NCI-H774 (cell line): ENCODE data around the gene CDCA7L.
A peak's percentile ranks its signal among the peaks of the same experiment; 100 is the strongest.

ENCODE experiments used
- DNase-seq: peaks from one replicate; lab custom pipeline; 2025; lab: John Stamatoyannopoulos, UW

Gene CDCA7L, protein sequence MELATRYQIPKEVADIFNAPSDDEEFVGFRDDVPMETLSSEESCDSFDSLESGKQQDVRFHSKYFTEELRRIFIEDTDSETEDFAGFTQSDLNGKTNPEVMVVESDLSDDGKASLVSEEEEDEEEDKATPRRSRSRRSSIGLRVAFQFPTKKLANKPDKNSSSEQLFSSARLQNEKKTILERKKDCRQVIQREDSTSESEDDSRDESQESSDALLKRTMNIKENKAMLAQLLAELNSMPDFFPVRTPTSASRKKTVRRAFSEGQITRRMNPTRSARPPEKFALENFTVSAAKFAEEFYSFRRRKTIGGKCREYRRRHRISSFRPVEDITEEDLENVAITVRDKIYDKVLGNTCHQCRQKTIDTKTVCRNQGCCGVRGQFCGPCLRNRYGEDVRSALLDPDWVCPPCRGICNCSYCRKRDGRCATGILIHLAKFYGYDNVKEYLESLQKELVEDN

DNA sequence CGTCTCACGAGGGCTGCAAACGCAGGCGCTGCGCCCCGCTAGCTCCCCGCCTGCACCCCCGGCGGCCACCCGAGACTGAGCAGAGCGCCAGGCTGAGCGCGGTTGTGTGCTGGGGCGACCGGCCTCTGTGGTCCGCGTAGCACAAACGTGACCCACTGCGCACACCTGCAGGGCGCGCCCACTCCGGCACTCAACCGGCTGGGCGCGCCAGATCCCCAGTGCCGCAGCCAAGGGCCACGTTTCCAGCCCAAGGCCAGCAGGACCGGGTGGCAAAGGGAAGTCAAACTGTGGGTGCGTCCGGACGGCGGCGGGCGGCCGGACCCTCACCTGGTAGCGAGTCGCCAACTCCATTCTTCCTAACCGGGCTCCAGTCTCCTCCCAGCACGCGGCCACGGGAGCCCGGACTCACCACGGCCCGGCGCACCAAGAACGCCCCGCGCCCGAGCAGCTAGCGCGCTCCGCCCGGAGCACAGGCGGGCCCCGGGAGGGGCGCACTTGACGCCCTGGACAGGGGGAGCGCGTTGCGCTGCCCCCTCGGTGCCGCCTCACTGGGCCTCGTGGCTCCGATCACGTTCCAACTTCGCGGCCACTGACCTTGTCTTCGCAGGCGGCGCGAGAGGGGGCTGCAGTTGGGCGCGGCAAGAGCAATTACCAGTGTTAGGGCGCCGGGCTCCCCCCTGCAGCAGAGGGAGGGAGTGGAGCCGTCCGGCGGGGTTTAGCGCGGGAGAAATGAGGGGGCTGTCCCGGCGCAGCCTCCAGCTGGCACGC lies at the start of gene CDCA7L:
Gene CDCA7L (minus strand): TSS at position 446 of the 768 bp plus-strand sequence. CDS start 95 bp downstream, at position 351.
- DNase-seq = peak; percentile 85

DNA sequence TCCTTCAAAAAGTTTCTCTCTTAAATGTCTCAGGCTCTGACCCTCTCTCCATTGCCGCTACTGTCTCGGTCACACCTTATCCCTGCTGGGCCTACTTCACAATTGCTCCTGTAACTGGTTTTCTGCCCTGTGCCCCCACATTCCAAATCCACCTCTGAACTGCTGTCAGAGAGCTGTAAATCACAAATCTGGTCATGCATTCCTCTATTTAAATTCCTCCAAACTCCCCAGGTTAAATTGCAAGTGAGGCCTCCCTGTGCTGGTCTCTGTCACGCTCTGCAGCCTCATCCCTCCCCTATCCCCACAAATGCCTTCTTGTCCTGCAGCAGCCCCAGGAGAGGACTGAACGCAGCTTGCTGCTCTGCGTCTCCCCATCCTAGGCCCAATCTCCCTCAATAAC lies 40.4 kb upstream of the CDCA7L start:
- no peak for DNase-seq

DNA sequence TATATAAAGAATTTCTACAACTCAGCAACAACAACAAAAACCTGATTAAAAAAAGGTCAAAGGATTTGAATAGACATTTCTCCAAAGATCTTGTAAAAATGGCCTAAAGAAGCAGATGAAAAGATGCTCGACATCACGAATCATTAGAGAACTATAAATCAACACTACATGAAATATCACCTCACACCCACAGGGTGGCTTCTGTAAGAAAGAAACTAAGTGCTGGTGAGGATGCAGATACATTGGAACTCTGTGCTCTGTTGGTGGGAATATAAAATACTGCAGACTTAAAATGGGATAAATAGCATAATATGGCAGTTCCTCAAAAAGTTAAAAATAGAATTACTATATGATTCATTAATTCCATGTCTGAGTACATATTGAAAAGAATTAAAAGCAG lies 38.3 kb upstream of the CDCA7L start:
- no peak for DNase-seq

DNA sequence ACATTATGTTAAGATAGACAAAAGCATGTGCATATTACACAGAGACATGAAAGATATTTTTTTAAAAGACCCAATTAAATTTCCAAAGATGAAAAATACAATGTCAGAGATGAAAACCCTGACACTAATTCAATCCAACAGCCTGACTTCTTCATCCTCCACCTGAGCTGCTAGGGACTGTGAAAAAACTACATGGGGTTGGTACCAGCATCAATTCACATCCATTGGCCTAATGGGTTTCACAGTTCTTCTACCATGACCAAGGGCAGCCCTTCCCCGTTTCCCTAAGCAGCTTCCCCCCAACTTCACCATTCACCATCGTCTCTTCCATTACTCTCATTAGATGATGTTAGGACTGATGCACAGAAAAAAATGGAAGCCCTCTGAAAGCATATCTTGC lies 37.4 kb upstream of the CDCA7L start:
- no peak for DNase-seq

DNA sequence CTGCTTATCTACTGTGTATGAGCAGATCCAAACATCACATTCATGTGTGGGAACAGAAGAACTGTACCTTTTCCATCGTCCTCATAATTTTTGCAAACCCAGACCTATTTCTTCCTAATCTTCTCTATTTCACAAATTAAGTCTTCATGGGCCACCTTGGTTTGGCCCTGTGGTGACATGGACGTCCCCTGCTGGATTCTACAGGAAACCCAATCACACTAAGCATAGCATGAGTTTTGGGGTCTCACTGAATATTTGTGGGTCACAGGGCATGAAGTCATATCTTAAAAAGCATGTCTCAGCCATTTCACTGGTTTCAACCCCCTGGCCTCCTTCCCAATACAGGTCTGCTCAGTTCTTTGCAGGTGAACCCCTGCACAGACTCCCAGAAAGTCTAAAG lies 35.8 kb upstream of the CDCA7L start:
- DNase-seq = no peak

DNA sequence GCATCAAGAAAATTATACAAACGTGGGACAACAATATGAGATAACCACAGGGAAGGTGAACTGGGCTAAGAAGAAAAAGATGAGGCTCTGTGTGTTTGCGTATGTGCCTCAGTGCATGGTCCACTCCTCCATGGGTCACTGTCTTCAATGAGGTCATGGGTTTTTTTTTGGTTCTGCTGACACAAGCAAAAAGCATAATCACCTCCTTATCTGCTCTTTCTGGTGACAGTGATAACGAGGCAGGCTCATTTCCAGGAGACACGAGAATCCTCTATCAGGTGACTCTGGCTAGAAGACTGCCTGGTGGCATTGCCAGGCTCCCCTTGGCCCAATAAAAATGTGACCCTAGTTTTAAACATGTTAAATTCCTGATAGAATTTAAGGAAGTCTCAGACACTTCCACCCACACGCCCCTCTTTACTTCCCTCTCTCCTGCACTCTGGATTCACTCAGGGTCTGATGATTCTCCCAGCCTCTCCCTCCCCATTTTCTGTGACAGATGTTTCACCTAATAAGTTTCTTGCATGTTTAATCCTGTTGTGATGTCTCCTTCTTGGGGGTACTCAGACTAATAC lies 35.3 kb upstream of the CDCA7L start:
- DNase-seq = no peak

DNA sequence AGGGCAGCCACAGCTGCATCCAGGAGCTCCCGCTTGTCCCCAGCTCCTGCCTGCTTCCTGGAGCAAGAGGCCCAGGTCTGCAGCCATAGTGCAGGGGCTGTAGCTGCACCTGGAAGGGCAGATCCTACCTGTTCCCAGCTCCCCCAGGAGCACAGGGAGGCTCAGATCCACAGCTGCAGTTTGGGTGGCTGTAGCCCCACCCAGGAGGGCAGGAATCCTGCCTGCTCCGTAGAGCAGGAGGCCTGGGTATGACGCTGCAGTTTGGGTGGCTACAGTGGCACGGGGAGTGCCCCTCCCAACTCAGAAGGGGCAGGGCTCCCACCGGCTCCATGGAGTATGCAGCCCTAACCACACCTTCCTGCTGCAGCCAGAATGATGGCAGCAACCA lies 26.7 kb upstream of the CDCA7L start:
- peak; percentile 32 for DNase-seq

DNA sequence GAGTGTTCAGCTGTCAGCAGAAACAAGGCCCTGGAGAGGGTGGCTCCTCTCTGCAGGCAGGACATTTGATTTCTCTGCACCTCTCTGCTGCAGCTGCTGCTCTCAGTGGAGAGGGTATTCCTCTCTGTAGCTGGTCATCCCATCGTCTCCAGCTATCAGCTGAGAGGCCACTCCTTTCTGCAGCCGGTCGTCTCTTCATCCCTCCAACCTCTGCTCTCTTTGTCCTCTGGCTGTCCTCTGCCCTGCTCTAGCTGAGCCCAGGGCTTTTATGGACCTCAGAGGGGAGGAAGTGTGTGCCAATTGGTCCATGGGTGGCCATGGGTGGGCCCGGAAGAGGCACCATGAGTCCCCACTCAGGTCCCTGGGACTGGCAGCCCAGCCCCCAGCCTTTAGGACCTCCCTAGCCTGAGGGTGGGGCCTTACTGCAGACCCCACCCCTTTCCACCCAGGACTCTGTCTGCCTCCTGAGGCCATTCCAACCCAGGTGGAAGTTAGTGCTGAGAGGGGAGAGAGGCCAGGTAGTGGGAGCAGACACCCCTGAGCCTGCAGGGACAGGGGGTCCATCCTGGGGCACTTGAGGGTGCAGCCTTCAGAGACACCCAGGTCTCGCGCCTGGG lies 26.2 kb upstream of the CDCA7L start:
- DNase-seq = peak; percentile 23

DNA sequence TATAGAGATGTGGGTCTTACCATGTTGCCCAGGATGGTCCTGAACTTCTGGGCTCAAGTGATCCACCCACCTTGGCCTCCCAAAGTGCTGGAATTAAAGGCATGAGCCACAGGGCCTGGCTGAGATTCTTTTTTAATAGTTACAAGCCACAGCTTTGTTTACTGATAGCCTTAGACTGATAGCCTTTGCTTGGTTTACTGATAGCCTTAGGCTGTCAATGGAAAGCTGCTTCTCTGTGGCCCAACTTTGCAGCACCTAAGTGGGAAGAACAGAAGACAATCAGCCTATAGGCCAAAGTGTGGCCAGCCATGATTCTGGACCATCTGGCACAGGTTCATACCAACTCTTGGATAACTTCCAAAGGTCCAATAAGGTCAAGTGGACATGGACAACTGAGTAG lies 24.1 kb upstream of the CDCA7L start:
- no peak for DNase-seq

DNA sequence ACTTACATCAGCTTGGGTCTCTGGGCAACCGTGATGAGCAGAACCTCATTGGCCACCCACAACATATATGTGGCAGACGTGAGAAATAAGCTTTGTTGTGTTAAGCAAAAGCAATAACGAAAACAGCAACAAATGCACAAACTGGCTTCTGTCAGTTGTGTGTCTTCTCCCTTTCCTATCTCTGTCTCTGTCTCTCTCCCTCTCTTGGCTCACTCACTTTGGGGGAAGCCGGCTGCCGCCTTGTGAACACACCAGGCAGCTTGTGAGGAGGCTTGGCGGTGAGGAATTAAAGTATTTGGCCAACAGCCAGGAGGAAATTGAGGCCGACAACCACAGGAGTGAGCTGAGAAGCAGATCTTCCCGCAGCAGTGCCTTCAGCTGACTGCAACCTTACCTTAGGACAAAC lies 21.9 kb upstream of the CDCA7L start:
- no peak for DNase-seq

DNA sequence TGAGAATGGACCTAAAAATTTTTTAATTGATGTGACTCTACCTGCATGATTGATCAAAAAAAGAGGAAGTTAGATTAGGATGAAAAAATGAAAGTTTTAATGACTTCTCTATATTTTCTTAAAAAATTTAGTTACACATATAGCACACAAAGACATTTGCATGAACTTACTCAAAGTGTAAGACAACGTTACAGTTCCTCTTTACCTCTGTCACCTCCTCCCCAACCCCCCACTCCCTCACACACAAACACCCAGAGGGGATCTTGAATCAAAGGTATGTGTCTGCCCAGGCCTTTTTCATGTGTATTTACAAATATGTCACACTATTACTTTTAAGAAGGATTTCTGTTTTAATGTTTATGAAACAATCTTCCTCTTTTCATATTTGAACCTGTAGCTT lies 20.6 kb upstream of the CDCA7L start:
- no peak for DNase-seq

DNA sequence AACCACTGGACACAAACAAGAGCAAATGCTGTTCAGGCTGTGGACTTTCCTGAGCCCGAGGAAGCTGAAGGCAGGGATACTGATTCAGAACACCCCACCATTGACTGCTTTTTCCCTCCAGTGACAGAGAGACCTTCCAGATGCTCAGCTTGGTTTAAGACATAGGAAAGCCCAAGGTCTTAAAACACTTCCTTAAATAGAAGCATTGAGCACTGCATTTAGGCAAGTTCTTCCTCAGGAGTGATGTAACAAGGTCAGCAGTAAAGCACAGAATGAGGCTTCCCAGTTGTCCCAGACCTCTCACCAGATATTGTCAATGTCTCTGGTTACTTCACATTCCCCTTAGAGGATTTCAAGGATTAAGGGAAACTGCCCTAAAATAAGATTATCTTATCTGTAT lies 19.6 kb upstream of the CDCA7L start:
- DNase-seq = no peak

DNA sequence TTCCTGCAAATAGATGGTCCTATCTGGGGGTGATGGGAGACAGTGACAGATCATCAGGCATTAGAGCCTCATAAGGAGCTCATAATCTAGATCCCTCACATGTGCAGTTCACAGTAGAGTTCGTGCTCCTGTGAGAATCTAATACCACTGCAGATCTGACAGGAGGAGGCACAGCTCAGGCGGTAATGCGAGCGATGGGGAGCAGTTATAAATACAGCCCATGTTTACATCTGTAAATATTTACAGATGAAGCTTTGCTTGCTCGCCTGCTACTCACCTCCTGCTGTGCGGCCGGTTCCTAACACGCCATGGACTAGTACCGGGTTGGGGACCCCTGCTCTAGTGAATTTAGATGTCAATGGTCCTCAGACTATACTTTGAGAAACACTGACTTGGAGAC lies 17.0 kb upstream of the CDCA7L start:
- DNase-seq = no peak

DNA sequence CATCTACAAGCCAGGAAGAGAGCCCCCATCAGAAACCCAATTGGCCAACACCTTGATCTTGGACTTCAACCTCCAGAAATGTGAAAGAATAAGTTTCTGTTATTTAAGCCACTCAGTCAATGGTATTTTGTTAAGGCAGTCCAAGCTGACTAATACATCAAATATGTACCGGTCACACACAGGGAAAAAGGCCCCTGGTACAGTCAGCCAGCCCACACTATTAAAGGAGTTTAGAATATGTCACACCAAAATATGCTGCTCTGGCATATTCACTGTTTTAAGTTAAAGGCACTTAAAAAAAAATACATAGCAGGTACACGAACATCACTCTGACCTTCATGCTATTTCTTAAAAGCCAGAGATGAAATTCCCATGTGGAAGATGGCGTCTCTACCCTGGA lies 15.2 kb upstream of the CDCA7L start:
- no peak for DNase-seq

DNA sequence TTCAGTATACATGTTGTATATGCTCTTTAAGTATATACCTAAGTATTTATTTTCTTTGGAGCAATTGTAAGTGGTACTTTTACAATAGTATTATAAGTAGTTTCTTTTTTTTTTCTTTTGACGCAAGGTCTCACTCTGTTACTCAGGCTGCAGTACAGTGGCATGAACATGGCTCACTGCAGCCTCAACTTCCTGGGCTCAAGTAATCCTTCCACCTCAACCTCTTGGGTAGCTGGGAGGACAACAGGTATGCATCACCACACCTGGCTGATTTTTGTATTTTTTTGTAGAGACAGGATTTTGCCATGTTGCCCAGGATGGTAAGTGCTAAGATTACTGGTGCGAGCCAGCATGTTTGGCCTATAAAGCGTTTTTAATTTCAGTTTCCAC lies 13.7 kb upstream of the CDCA7L start:
- DNase-seq = no peak

DNA sequence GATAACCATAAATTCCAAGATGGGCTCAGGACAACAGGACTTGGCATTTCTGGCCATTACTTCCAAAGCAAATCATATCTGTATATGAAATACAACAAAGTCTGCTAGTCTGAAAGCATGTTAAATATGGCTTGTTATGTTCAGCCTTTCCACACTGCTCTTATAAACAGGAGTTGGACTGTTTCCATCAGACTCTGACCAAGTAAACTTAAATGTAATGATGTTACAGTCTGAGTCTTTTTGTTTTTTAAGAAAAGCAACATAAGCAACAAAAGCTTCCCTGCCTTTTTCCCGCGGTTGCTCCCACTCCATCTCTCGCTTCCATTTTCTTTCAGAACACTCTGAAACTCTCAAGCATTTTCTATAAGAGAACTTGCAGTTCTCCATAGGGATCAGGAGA lies 8.1 kb upstream of the CDCA7L start:
- DNase-seq = no peak

DNA sequence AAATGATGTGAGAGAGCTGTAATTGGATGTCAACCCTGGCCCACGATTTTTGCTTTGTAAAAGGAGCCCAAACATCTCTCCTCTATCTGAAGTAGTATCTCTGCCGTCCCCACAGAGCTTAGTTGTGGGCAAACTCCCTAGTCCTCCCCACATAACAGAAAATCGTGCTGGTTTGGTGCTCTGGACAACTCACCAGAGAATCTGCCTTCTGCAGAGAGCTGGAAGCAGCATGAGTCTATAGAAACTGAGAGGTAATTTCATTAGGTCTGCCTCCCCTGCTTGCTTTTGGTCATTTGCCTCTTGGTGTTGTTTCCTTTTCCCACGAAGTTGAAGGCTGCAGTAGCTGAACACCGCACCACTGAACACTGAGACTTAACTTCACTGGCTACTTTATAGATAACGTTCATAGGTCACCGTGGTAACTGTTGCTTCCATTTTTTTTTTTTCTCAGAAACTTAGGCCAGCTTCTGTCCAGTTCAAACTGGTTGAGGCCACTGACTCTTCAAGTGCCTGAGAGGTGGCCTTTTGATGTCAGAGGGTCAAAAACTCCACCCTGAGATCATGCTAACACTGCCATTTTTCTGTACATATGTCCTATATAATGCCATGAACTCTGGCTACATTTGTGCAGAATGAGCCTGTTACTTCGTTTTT lies 3.3 kb upstream of the CDCA7L start:
- no peak for DNase-seq

DNA sequence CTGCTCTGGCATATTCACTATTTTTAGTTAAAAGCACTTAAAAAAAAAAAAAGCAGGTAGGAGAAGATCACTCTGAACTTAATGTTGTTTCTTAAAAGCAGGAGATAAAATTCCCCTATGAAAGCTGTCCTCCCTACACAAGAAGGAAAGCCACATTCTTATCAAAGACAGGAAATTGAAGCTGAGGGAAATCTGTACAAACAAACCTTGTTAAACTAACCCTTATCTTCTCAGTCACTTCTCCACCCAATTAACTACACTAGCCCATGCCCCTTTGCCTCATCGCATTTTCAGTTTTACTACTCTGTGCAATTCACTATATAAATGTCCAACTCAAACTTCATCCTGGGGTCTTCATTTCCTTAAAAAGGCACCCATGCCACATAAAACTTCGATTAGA lies 2.7 kb upstream of the CDCA7L start:
- no peak for DNase-seq

DNA sequence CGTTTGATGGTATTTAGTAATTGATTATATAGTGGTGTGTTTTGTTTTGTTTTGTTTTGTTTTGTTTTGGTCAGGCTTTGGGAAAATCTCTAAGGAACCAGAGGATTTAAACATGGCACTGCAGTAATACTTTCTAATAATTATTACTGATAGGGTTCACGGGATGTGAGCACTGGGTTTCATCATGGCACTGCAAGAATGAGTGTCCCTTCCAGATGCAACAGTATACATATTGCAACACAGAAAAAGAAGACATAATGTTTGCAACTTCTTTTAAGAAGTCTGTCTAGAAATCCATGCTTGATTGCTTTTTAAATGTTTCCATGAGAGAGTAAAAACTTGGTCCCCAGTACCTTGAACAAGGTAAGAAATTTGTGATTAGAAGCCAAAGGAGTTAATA lies 2.2 kb upstream of the CDCA7L start:
- no peak for DNase-seq

DNA sequence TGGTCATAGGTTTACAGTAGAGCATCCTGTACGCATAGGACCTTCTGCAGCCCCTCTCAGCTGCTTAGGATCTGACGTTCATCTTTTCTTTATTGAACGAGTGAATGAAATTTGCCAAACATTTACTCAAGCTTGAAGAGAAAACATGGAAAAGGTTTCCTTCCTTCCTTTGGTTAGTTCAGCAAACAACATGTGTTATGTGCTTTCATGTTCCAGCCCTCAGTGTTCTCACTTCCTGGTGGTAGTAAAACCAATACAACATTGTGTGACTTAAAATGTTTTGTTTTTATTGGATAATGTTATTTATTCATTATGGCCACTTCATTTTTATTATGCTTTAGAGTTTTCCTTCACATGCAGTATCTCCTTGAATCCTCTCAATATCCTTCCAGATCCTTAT lies 1.4 kb upstream of the CDCA7L start:
- peak; percentile 54 for DNase-seq

DNA sequence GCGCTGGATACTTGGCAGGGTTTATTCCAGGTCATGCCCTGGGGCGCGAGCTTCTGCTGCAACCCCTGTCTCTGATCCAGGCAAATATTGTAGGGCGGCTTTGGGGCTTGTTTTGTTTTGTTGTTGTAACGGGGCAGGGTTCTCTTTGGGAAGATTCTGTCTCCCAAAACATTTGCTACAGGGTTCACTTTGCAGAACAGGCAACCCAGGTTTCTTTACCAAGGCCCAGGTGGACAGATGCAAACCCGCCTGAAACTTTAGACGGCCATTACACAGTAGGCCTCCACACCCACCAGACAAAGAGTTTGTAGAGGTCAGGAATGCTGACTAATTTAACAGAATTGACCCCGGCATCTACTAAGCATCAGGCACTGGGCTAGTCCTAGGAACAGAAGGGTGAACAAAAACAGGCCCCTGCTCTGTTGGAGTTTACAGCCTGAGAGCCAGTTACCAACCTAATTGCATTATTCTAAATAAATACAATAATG lies 567 bp upstream of the CDCA7L start:
- DNase-seq = no peak
